GF-D8 (cell line): ENCODE results near the gene DCDC2.
"Not testable (repeated sequence)": the region's sequence is repeated elsewhere in the genome, so short reads cannot be mapped to it uniquely, and the experiment has no call there.

ENCODE experiments used
- DNase-seq: peaks from one replicate; lab custom pipeline; 2025; lab: John Stamatoyannopoulos, UW

Gene DCDC2

GRCh38 chr6:24145690-24146131 is 212.1 kb downstream of the DCDC2 start:
- DNase-seq: no peak

GRCh38 chr6:24142733-24143132 is 215.1 kb downstream of the DCDC2 start:
- DNase-seq: not testable (repeated sequence)

GRCh38 chr6:24140591-24140990 is 217.3 kb downstream of the DCDC2 start:
- no peak for DNase-seq

GRCh38 chr6:24139639-24140038 is 218.2 kb downstream of the DCDC2 start:
- DNase-seq: no peak

- no peak for DNase-seq
Observed at GRCh38 chr6:24139080-24139479, 218.8 kb downstream of the DCDC2 start.

- DNase-seq: no peak
Observed at GRCh38 chr6:24131751-24132150, 226.1 kb downstream of the DCDC2 start.

- no peak for DNase-seq
Observed at GRCh38 chr6:24127316-24127715, 230.5 kb downstream of the DCDC2 start.

- DNase-seq: no peak
Observed at GRCh38 chr6:24126586-24127192, 231.2 kb downstream of the DCDC2 start.

- no peak for DNase-seq
Observed at GRCh38 chr6:24125980-24126379, 231.9 kb downstream of the DCDC2 start, which contains the start of gene NRSN1. Gene NRSN1, plus strand, starts transcription at chr6:24126215. Its CDS starts 8,113 bp downstream, at chr6:24134328.

GRCh38 chr6:24122139-24122538 is 235.7 kb downstream of the DCDC2 start:
- no peak for DNase-seq
